Kasumi-1 (cell line): Measurements from ENCODE around the gene CALHM3.
"Not testable (repeated sequence)": the region's sequence is repeated elsewhere in the genome, so short reads cannot be mapped to it uniquely, and the experiment has no call there.

Source experiments
- DNase-seq, 2 experiments: peaks; one replicate each; lab custom pipeline; 2025; lab: John Stamatoyannopoulos, UW

Gene CALHM3

GRCh38 chr10:103502849-103503660 is 24.0 kb upstream of the CALHM3 start:
- no peak for DNase-seq

GRCh38 chr10:103501186-103501585 is 22.1 kb upstream of the CALHM3 start:
- no peak for DNase-seq

GRCh38 chr10:103500481-103500880 is 21.4 kb upstream of the CALHM3 start:
- DNase-seq, result no peak

GRCh38 chr10:103499881-103500280 is 20.8 kb upstream of the CALHM3 start:
- DNase-seq, result no peak

GRCh38 chr10:103498936-103499638 is 20.0 kb upstream of the CALHM3 start:
- no peak for DNase-seq

- DNase-seq, result no peak
Observed at GRCh38 chr10:103497161-103497915, 18.3 kb upstream of the CALHM3 start.

- no peak for DNase-seq
Observed at GRCh38 chr10:103495321-103495720, 16.3 kb upstream of the CALHM3 start.

GRCh38 chr10:103493916-103494877 is 15.2 kb upstream of the CALHM3 start:
- DNase-seq, result no peak

GRCh38 chr10:103493362-103493915 is 14.4 kb upstream of the CALHM3 start, which contains the start of gene NEURL1:
TSS of gene NEURL1 (plus strand) at chr10:103493705. CDS start at chr10:103494388, 683 bp downstream.
- DNase-seq, result peak; percentile 31 to 32

GRCh38 chr10:103492655-103493261 is 13.7 kb upstream of the CALHM3 start:
- no peak for DNase-seq

GRCh38 chr10:103491729-103492364 is 12.8 kb upstream of the CALHM3 start:
- DNase-seq, result no peak

GRCh38 chr10:103490986-103491314 is 11.9 kb upstream of the CALHM3 start:
- no peak for DNase-seq

- DNase-seq, result no peak
Observed at GRCh38 chr10:103487410-103487708, 8.3 kb upstream of the CALHM3 start.

GRCh38 chr10:103486635-103487409 is 7.8 kb upstream of the CALHM3 start:
- DNase-seq, result not testable (repeated sequence)

GRCh38 chr10:103481974-103482531 is 3.0 kb upstream of the CALHM3 start:
- peak; percentile 98 to 99 for DNase-seq

GRCh38 chr10:103480521-103480920 is 1.5 kb upstream of the CALHM3 start:
- DNase-seq, result no peak

- DNase-seq, result no peak
Observed at GRCh38 chr10:103478671-103479070, 369 bp downstream of the CALHM3 start.

GRCh38 chr10:103476046-103476768 is 2.8 kb downstream of the CALHM3 start:
- DNase-seq, result peak; percentile 49 to 51

GRCh38 chr10:103475437-103475836 is 3.6 kb downstream of the CALHM3 start:
- DNase-seq, result no peak
